HepG2 (cell line): Measurements from ENCODE around the gene MCFD2. TPM values are rescaled to one million over a fixed set of nuclear protein-coding genes. Genes with fewer than 3 reads are reported as not detected.

Source experiments
- BRD4 ChIP-seq: sonication (generic); formaldehyde crosslinking; IDR thresholded peaks from 2 replicates; pipeline ENCODE4 v1.4.0; 2020; ENCODE audit warnings: missing genetic modification reagents
- DBP ChIP-seq: sonication (generic); formaldehyde crosslinking; IDR thresholded peaks from 2 replicates; pipeline ENCODE4 v1.4.0; 2020; ENCODE audit warnings: missing genetic modification reagents; ENCODE audit errors: not compliant biosample characterization
- DDIT3 ChIP-seq: sonication (generic); formaldehyde crosslinking; IDR thresholded peaks from 2 replicates; pipeline ENCODE4 v1.4.0; 2020; ENCODE audit warnings: mild to moderate bottlenecking, missing genetic modification reagents
- MED1 ChIP-seq: sonication (generic); formaldehyde crosslinking; IDR thresholded peaks from 2 replicates; pipeline ENCODE4 v1.4.0; 2020; ENCODE audit warnings: missing genetic modification reagents
- MYPOP ChIP-seq: sonication (generic); formaldehyde crosslinking; IDR thresholded peaks from 2 replicates; pipeline ENCODE4 v1.8.1; 2023; ENCODE audit warnings: mild to moderate bottlenecking, moderate library complexity, missing genetic modification reagents
- NFATC3 ChIP-seq: sonication (generic); formaldehyde crosslinking; IDR thresholded peaks from 2 replicates; pipeline ENCODE4 v1.5.1; 2020; ENCODE audit warnings: mild to moderate bottlenecking, missing genetic modification reagents
- ZBTB1 ChIP-seq: sonication (generic); formaldehyde crosslinking; IDR thresholded peaks from 2 replicates; pipeline ENCODE4 v1.4.0; 2020; ENCODE audit warnings: missing genetic modification reagents, borderline replicate concordance
- ZBTB46 ChIP-seq: sonication (generic); formaldehyde crosslinking; IDR thresholded peaks from 2 replicates; pipeline ENCODE4 v1.4.0; 2020; ENCODE audit warnings: mild to moderate bottlenecking, missing genetic modification reagents, borderline replicate concordance
- ZFP37 ChIP-seq: sonication (generic); formaldehyde crosslinking; IDR thresholded peaks from 2 replicates; pipeline ENCODE4 v1.4.0; 2020; ENCODE audit warnings: missing genetic modification reagents, borderline replicate concordance
- ZHX1 ChIP-seq: sonication (generic); formaldehyde crosslinking; IDR thresholded peaks from 2 replicates; pipeline ENCODE4 v1.8.1; 2022; ENCODE audit warnings: low read depth, mild to moderate bottlenecking, missing genetic modification reagents
- ZNF574 ChIP-seq: sonication (generic); formaldehyde crosslinking; IDR thresholded peaks from 2 replicates; pipeline ENCODE4 v1.4.0; 2020; ENCODE audit warnings: missing genetic modification reagents
- ZNF670 ChIP-seq: sonication (generic); formaldehyde crosslinking; IDR thresholded peaks from 2 replicates; pipeline ENCODE4 v1.8.0; 2022; ENCODE audit warnings: mild to moderate bottlenecking, missing genetic modification reagents, borderline replicate concordance
- ZNF773 ChIP-seq: sonication (generic); formaldehyde crosslinking; IDR thresholded peaks from 2 replicates; pipeline ENCODE4 v1.4.0; 2020; ENCODE audit warnings: missing genetic modification reagents, borderline replicate concordance
- ZUFSP ChIP-seq: sonication (generic); formaldehyde crosslinking; IDR thresholded peaks from 2 replicates; pipeline ENCODE4 v1.9.0; 2021; ENCODE audit warnings: missing genetic modification reagents, mild to moderate bottlenecking, borderline replicate concordance
- polyA plus RNA-seq, 8 experiments: library from polyadenylated mRNA; depleted of rRNA in 3 of 8; stranded (reverse) in 7 of 8; unstranded in 1 of 8; fragments of >200 nt; fragmentation: Illumina TruSeq in 4 of 8; extraction: Trizol in 4 of 8; gene quantifications; 2 replicates each; pipeline versions ENCODE4 v1.2.1 to v1.2.3, GENCODE V29; 2011 to 2016; ENCODE audit warnings: low read depth in 4 of 8, missing spikeins in 1 of 8, mixed read lengths in 1 of 8; ENCODE audit not compliant: insufficient read depth in 1 of 8
- total RNA-seq, 5 experiments: library from RNA; depleted of rRNA; stranded (reverse); fragments of >200 nt; fragmentation: Illumina TruSeq; extraction: Trizol; gene quantifications; 2 replicates each; pipeline ENCODE4 v1.2.3, GENCODE V29; 2016; ENCODE audit warnings: low read depth in 1 of 5

The MCFD2 gene
- total and polyA plus RNA-seq, 2 of the 13 experiments (the other 11 are each of a cell fraction or from before 2014, with no cell fraction given): 183 to 232 TPM

GRCh38 chr2:46913471-46914381 lies 1.9 kb downstream of the MCFD2 start (continued):
- peak; percentile 86; the same call in 1 of the 2 replicates for TF ChIP-seq NFATC3 (CRISPR knock-in tag)
- no peak for TF ChIP-seq MYPOP (CRISPR knock-in tag)
- no peak for TF ChIP-seq ZBTB1 (CRISPR knock-in tag)
- TF ChIP-seq ZHX1 (CRISPR knock-in tag): no peak
- TF ChIP-seq ZNF773 (CRISPR knock-in tag): no peak
- no peak for TF ChIP-seq BRD4 (CRISPR knock-in tag)
- no peak for TF ChIP-seq ZNF670 (CRISPR knock-in tag)
- TF ChIP-seq ZUFSP: no peak
- 0 out of 2 replicates have a peak, but pooled peaks have one; percentile 85 for TF ChIP-seq ZBTB46 (CRISPR knock-in tag)
- no peak for TF ChIP-seq DBP (CRISPR knock-in tag)
- TF ChIP-seq DDIT3 (CRISPR knock-in tag): no peak
- peak; percentile 98 for TF ChIP-seq ZNF574 (CRISPR knock-in tag)
- no peak for TF ChIP-seq ZFP37 (CRISPR knock-in tag)
- no peak; the same call in 1 of the 2 replicates for TF ChIP-seq MED1 (CRISPR knock-in tag)
